ENCODE results near the gene ESYT3.
"Not testable (repeated sequence)": the region's sequence is repeated elsewhere in the genome, so short reads cannot be mapped to it uniquely, and the experiment has no call there.

Gene ESYT3

DNA sequence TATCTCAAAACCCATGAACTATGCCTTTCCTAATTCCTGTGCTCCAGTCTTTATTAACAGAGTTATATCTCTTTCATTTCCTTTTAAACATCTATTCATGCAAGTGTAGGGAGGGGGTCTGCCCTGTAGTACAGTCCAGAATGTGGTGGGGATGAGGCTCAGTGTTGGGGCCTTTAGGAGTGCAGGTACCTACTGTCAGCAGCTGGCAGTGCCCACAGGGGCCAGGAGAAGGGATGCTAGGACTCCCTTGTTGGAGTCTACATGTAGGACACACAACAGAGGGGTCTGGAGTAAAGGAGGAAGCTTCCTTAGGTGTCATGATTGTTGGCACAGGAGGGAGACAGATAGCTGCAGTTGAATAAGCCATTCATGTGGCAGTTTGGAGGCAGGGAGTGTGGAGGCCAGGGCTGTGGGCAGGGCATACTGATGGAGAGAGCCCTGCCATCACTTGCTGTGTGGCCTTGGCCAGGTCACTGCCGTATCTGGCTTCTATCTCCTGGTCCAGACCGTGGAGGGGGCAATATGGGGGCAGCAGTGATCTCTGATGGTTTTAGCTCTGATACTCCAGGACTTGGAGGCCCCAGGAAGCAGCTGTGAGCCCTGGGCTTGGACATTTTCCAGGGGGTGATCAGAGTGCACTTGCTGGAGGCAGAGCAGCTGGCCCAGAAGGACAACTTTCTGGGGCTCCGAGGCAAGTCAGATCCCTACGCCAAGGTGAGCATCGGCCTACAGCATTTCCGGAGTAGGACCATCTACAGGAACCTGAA, 29.5 kb downstream of the ESYT3 start:
- no peak for DNase-seq (ENCODE audit: low spot score)

DNA sequence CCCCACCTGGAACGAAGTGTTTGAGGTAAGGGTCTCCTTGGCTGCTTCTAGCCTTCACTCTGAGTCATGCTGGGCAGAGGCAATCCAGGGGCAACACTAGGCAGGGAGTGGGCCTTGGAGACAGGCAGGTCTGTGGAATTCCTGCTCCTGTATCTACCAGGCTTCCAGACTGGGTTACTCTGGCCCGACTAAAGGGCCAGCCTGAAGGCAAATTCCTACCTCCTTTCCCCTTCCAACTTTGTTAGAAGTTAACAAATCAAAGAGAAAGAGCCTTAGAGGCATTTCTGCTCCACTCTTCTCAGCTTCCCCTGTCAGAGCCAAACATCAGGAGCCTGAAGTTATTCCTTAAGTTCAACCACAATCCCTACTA, 30.1 kb downstream of the ESYT3 start:
- no peak for DNase-seq (ENCODE audit: low spot score)

DNA sequence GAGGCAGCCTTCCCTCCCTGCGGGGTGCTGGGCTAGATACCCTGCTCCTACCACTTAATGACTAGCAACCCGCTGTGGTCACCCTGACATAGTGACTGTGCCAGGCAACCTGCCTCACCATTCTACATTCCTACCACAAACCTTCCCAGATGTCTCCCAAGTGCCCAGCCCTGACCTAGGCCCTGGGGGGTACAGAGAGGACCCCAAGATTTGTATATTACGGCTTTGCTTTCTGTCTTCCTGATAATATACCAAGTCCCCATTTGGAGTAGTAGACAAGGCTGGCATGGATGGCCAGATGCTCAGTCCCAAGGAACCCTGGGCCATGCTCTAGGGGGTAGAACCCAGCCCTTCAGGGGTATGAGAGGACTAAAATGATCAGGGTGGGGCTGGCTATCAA, 31.0 kb downstream of the ESYT3 start:
- DNase-seq (ENCODE audit: low spot score): no peak

DNA sequence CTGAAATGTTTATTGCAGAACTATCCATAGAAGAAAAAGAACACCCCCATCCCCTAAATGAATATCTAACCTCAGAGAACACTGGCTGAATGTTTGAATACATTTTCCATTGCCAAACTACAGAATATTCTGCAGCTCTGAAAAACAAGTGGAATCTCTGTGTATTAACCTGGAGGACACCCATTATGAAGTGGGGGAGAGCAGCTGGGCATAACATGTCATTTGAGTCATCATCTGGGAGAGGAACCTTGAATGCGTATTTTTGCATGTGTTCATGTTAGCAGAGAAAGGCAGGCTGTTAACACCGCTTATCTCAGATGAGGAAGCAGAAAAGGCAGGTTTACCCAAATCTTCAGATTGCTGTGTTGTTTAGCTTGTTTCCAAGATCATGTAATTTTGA, 31.5 kb downstream of the ESYT3 start:
- no peak for DNase-seq (ENCODE audit: low spot score)

DNA sequence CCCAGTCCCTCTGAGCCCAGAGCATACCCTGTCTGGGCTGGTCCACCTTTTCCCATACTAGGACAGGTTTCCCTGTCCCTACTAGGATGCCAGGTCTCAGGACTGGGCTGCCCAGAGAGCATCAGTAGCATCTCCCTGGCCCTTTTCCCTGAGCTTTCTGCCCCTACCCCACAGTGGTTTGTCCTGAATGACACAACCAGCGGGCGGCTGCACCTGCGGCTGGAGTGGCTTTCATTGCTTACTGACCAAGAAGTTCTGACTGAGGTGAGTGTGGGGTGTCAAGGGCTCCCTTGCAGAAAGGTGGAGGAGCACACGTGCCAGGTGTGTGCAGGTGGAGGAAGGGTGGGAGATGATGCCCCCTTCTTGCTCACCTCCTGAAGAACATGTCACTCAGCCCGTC, 33.5 kb downstream of the ESYT3 start:
- DNase-seq (ENCODE audit: low spot score): no peak

DNA sequence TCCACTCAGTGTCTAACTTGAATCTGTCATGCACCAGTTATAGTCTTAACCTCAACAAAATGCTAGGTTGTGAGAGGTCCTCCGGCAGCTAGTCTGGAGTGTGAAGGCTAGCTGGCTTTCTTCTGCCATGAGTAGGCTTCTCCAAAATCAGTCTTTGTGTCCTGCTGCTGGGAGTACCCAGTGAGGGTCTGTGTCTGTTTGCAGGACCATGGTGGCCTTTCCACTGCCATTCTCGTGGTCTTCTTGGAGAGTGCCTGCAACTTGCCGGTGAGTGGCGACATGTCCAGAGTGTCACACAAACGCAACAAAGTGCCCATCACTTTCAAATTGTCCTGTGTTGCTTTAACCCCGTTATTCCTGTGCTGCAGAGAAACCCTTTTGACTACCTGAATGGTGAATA, 34.0 kb downstream of the ESYT3 start:
- DNase-seq (ENCODE audit: low spot score): no peak

DNA sequence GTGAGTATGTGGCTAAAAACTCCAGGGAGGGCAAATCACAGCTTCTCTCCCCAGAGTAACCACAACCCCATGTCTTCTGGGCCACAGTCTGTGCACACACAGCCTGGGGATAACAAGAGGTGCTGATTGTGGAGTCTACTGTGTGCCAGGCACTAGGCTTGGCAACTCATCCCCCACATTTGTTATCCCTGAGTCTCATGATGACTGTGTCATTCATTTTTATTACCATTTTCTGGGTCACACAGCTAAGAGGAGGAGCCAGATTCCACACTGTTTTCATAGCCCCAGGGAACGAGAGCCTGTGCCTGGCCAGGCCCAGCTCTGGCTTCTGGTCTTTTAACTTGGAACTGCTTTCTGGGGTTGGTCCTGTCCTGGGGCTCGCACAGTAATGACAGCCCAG, 34.5 kb downstream of the ESYT3 start:
- no peak for DNase-seq (ENCODE audit: low spot score)

DNA sequence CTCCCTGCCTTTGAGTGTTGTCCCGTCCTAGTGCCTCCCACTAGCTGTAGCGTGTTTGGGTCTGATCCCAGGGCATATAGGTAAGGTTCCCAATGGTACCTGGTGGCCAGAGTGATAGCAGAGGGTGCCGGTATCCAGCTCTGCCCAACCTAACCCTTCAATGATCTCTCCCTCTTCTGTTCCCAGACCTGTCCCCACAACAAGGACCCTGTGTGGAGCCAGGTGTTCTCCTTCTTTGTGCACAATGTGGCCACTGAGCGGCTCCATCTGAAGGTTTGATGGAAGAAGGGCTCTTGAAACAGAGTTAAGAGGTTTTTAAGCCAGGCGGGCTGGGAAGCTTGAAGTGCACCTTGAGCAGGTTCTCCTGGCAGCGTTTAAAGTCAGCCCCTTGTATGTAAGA, 35.5 kb downstream of the ESYT3 start:
- no peak for DNase-seq (ENCODE audit: low spot score)

DNA sequence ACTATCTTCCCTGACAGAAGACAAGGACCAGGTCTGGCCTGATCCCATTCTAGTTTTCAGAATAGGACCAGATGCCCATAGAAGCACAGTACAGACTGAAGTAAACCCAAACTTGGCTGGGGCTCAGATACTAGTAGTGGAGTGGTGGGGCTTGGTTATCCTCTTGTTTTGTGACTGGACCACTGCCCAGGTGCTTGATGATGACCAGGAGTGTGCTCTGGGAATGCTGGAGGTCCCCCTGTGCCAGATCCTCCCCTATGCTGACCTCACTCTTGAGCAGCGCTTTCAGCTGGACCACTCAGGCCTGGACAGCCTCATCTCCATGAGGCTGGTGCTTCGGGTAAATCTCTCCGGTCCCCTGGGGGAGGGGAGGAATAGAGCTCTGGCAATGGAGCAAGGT, 36.3 kb downstream of the ESYT3 start:
- no peak for DNase-seq (ENCODE audit: low spot score)

DNA sequence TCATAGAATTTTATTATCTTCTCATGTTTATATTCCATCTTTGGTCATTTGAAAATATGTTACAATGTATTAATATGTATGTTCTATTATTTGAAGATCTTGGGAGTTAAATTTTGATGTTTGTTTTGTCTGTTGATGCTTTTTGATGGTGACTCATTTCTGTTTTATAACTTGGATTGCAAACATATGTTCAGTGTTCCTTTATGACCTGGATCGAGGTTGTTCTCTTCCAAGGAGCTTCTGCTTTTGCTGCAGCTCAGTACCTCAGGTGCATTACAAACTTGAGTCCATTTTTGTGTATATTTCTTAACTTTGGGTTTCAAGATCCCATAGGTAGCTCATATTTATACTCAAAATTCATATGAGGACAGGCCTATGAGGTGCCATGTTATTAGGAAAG, 37.1 kb downstream of the ESYT3 start:
- no peak for DNase-seq (ENCODE audit: low spot score)

DNA sequence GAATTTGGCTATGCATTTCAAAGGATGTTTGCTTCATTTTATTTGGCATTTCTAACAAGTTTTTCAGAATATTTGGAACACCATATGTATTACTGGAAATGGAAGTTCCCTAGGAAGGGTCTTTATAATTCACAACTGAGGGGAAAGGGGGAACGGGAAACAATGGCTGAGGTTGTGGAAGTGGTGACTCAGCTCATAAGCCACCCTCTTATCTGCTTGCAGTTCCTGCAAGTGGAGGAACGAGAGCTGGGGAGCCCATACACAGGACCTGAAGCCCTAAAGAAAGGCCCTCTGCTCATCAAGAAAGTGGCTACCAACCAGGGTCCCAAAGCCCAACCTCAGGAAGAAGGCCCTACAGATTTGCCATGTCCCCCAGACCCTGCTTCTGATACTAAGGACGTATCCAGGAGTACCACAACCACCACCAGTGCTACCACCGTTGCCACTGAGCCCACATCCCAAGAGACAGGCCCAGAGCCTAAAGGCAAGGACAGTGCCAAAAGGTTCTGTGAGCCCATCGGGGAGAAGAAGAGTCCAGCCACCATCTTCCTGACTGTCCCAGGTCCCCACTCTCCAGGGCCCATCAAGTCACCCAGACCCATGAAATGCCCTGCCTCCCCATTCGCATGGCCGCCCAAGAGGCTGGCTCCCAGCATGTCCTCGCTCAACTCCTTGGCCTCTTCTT, 37.9 kb downstream of the ESYT3 start:
- DNase-seq (ENCODE audit: low spot score): no peak

DNA sequence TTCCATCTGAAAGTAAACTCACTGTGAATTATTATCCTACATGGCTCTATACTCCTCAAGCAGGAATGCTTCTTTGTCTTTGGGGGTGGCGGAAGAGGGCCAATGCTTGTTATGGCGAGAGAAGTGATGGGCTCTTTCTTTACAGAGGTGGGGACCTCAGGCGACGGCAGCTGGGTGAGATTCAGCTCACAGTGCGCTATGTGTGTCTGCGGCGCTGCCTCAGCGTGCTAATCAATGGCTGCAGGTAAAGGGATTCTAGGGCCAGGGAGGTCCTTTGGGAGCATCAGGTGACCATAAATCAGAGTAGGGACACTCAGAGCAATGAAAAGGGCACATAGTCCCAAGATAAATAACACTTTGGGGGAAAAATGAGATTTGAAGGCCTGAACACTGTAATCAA, 39.0 kb downstream of the ESYT3 start:
- no peak for DNase-seq (ENCODE audit: low spot score)

DNA sequence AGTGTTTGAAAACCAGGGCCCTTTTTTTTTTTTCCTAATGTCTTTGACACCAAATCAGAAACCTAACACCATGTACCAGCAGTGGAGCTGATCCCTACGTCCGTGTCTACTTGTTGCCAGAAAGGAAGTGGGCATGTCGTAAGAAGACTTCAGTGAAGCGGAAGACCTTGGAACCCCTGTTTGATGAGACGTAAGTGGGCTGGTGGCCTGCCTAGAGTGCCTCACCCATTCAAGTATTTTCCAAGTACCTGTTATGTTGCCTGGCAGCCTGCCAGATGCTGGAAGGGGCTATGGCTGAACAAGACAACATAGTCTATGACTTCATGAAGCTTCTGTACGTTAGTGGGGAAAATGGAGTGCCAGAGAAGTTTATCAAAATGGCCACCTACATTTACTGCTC, 39.7 kb downstream of the ESYT3 start:
- no peak for DNase-seq (ENCODE audit: low spot score)

DNA sequence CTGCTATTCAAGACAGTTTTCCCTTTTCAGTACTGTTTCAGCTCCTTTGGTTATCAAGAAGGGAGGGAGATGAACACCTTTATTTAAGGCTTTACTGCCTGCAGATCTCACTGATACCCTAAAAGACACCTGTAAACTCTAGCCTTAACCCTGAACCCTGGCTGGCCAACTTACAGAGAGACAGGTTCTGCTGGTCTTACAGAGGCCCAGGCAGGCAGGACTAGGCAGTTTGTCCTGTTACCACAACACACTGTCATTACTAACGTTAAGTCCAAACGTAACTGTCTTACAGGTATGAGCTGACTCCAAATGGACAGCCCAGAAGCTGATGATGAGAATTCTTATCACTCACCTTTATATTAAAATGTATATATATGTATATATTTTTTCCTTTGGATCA, 42.1 kb downstream of the ESYT3 start:
- DNase-seq (ENCODE audit: low spot score): no peak

DNA sequence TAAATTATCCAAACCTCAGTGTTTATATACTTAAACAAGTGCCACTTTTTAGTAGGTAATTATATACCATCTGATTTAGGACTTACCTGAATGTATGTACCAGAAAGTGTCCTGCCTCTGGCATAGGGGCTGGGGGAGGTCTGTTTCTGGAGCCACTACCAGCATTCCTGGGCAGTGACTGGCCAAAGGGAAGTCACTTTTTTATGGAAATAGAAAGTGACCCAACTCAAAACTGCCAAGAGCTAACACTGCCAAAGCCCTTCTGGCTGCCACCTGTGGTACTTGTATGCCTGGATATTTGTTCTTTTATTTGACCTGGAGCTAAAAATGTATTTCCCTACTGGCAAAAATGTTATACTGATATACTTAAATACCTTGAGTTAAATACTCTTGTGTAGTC, 42.7 kb downstream of the ESYT3 start:
- no peak for DNase-seq (ENCODE audit: low spot score)

DNA sequence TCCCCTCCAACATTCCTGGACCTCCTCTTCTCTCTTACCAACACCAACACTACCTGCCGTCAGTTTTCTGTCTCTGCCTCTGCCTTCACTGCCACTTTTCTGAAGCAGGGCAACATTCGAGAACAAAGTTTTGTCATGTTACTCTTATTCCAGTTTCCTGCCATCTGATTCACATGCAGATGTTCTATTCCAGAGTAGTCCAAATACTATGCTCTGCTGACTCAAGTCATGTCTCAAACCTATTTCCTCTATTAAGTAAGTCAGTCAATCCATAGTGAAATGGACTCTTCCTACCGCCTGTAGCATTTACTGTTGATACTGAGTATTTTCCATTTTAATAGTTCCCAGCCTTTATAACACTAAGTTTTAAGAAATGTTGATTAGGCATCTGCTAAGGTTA, 43.4 kb downstream of the ESYT3 start:
- DNase-seq (ENCODE audit: low spot score): no peak

DNA sequence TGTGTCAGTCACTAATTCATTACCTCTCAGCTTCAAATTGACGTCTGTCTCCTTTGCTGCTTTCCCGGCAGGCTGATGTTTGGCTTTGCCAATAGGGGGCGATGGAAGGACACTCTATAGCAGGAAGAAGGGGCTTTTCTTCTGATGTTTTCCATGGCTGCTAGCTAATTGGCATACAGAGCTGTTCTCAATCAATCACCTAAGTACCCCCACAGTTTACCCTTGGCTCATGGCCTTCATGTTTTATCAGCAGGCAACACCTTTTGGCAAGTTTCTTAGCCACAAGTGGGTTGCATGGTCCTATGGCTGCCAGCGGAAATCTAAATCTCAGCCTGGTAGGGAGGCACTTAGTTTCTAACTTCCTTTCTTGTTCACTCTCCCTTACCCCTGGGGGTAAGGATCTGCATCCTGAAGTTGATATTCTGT, 45.0 kb downstream of the ESYT3 start:
- peak; percentile 80 for DNase-seq (ENCODE audit: low spot score)

DNA sequence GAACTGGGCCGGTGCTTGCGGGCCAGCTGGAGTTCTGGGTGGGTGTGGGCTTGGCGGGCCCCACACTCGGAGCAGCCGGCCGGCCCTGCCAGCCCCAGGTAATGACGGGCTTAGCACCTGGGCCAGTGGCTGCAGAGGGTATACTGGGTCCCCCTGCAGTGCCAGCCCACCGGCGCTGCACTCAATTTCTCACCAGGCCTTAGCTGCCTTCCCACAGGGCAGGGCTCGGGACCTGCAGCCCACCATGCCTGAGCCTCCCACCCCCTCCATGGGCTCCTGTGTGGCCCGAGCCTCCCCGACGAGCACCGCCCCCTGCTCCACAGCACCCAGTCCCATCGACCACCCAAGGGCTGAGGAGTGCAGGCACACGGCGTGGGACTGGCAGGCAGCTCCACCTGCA, 50.3 kb downstream of the ESYT3 start:
- not testable (repeated sequence) for DNase-seq (ENCODE audit: low spot score)

DNA sequence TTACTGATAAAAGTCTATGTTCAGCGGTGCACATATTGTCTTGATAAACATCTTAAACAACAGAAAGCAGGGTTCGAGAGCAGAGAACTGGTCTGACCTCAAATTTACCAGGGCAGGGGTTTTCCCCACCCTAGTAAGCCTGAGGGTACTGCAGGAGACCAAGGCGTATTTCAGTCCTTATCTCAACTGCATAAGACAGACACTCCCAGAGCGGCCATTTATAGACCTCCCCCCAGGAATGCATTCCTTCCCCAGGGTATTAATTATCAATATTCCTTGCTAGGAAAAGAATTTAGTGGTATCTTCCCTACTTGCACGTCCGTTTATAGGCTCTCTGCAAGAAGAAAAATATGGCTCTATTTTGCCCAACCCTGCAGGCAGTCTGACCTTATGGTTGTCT, 52.2 kb downstream of the ESYT3 start:
- not testable (repeated sequence) for DNase-seq (ENCODE audit: low spot score)

DNA sequence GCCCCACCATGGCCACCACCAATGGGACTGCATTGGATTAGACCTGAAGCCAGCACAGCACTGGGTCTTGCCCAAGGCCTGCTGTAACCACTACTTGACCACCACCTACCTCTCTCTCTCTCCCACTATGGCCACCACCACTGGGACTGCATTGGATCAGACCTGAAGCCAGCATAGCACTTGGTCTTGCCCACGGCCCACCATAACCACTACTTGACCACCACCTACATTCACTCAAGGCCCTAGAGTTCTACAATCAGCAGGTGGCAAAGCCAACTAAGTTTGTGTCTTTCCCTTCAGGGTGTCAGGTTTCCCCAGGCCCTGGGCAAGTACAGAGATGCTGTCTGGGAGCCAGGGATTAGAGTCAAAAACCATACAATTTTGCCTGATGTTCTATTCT, 57.6 kb downstream of the ESYT3 start:
- no peak for DNase-seq (ENCODE audit: low spot score)

DNA sequence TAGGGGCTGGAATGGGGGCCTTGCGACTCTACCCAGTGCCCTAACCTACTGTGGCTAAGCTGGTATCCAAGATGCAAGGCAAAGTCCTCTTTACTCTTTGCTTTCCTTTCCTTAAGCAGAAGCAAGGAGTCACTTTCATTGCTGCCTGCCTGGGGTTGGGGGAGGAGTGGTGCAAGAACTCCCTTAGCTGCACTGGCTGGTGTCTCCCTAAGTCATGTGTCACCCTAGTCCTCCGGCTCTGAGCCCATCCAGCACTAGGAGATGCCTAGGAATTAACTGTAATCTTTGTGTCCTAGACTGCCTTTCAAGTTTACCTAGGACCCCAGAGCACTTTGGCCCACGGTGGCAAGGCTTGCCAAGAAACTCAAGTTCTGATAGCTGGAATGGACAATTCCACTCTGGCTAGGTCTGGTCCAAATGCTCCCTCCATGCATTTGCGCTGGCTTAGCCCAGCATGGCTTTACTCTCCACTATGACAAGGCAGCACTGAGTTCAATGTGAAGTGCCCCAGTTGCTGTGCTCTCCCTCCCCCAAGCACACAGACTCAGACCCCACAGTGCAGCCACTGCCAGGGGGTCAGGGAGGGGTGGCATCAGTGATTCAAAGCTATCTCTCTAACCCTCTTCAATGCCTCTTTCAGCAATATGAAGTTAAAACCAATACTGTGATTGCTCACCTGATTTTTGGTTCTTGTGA, 58.7 kb downstream of the ESYT3 start:
- no peak for DNase-seq (ENCODE audit: low spot score)

DNA sequence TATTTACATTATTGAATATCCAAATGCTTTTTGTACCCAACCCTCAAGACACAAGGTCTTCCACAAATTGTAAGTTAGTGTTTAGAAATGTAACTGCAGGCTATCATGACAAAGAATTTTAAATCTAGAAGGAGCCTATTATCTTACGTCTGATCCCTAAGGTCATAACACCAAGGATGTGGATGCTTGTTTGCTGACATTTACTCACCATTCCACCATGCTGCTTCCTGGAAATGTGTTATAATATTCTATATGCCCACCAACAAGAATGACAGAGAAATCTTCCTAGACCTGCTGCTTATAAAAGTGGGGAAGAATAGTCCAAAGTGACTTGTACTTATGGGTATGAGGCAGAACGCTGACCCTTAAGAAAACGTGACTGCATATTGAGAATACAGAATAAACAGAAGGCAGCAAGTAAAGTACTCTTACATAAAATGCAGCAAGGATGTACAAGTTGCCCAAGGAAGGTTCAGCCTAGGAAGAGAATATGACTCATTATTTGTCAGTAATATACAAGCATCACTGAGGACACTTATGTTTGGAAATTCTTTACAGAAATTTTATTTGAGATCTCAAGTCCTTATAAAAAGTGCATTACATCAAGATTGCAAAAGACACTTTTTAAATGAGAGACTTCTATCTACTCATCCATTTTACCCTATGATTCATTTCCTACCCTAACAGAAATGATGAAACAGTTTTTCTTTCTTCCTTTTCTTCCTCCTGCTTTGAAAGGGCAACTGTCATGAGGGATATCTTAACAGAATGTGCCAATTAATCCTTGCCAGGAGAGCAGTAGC, 59.6 kb downstream of the ESYT3 start:
- no peak for DNase-seq (ENCODE audit: low spot score)

DNA sequence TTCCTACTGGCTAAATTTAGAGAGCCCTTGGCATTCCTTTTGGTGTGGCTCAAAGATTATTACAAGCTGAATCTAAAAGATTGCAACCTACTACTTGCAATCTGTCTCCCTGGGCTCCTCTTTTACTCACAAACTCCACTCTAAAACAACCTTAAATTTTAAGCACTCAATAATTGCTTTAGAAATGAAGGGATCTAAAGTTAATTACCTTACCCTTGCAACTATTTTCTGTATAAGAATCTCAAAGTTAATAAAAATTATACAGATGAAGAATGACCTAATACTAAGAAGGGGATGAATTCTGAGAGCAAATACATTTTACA, 60.2 kb downstream of the ESYT3 start:
- no peak for DNase-seq (ENCODE audit: low spot score)
